Measurements from ENCODE around the gene CAB39.

Gene CAB39

GRCh38 chr2:230676546-230676945 is 36.1 kb upstream of the CAB39 start:
- Mint-ChIP-seq H3K27me3 (no peaks in the 10 kb centered on the region), H3K36me3 (ENCODE audit: low read depth) (no peaks in the 10 kb centered on the region), H3K27ac (no peak overlapping the region), H3K4me1 (ENCODE audit: low read depth) (peaks cover 27% of the 10 kb centered on the region), H3K9me3 (peaks cover 5% of the 10 kb centered on the region), H3K4me3 (no peak overlapping the region)
- DNase-seq: no peak

- no peaks in the 10 kb centered on the region for H3K27me3 Mint-ChIP-seq
- DNase-seq: no peak
- H3K9me3 Mint-ChIP-seq: peaks cover 5% of the 10 kb centered on the region
- peaks cover 25% of the 10 kb centered on the region for H3K4me1 Mint-ChIP-seq (ENCODE audit: low read depth)
- H3K4me3 Mint-ChIP-seq: no peak overlapping the region
- peak overlapping the region; percentile 50 for H3K27ac Mint-ChIP-seq
- no peaks in the 10 kb centered on the region for H3K36me3 Mint-ChIP-seq (ENCODE audit: low read depth)
These were observed 35.3 kb upstream of the CAB39 start for GRCh38 chr2:230677201-230677946.

- H3K4me1 Mint-ChIP-seq (ENCODE audit: low read depth): peaks cover 25% of the 10 kb centered on the region
- DNase-seq: no peak
- no peak overlapping the region for H3K4me3 Mint-ChIP-seq
- no peaks in the 10 kb centered on the region for H3K27me3 Mint-ChIP-seq
- H3K36me3 Mint-ChIP-seq (ENCODE audit: low read depth): no peaks in the 10 kb centered on the region
- H3K9me3 Mint-ChIP-seq: peaks cover 5% of the 10 kb centered on the region
- no peak overlapping the region for H3K27ac Mint-ChIP-seq
These were observed 34.6 kb upstream of the CAB39 start for GRCh38 chr2:230678018-230678417.

GRCh38 chr2:230678451-230678850 is 34.2 kb upstream of the CAB39 start:
- no peak overlapping the region for H3K27ac Mint-ChIP-seq
- DNase-seq: no peak
- peaks cover 5% of the 10 kb centered on the region for H3K9me3 Mint-ChIP-seq
- H3K4me3 Mint-ChIP-seq: no peak overlapping the region
- peaks cover 25% of the 10 kb centered on the region for H3K4me1 Mint-ChIP-seq (ENCODE audit: low read depth)
- H3K27me3 Mint-ChIP-seq: no peaks in the 10 kb centered on the region
- no peaks in the 10 kb centered on the region for H3K36me3 Mint-ChIP-seq (ENCODE audit: low read depth)

- peaks cover 5% of the 10 kb centered on the region for H3K9me3 Mint-ChIP-seq
- H3K27me3 Mint-ChIP-seq: no peaks in the 10 kb centered on the region
- H3K4me3 Mint-ChIP-seq: no peak overlapping the region
- DNase-seq: no peak
- H3K4me1 Mint-ChIP-seq (ENCODE audit: low read depth): peaks cover 32% of the 10 kb centered on the region
- H3K27ac Mint-ChIP-seq: no peak overlapping the region
- no peaks in the 10 kb centered on the region for H3K36me3 Mint-ChIP-seq (ENCODE audit: low read depth)
These were observed 32.0 kb upstream of the CAB39 start for GRCh38 chr2:230680463-230681170.

- Mint-ChIP-seq H3K9me3 (peaks cover 5% of the 10 kb centered on the region), H3K4me1 (ENCODE audit: low read depth) (peaks cover 32% of the 10 kb centered on the region), H3K4me3 (no peak overlapping the region), H3K36me3 (ENCODE audit: low read depth) (no peaks in the 10 kb centered on the region), H3K27ac (no peak overlapping the region), H3K27me3 (no peaks in the 10 kb centered on the region)
- no peak for DNase-seq
These were observed 31.5 kb upstream of the CAB39 start for GRCh38 chr2:230681171-230681545.

- DNase-seq: no peak
- Mint-ChIP-seq H3K4me3 (no peak overlapping the region), H3K36me3 (ENCODE audit: low read depth) (no peaks in the 10 kb centered on the region), H3K4me1 (ENCODE audit: low read depth) (peaks cover 29% of the 10 kb centered on the region), H3K27me3 (no peaks in the 10 kb centered on the region), H3K9me3 (peaks cover 5% of the 10 kb centered on the region), H3K27ac (no peak overlapping the region)
These were observed 30.1 kb upstream of the CAB39 start for GRCh38 chr2:230682546-230682945.

GRCh38 chr2:230684270-230685168 is 28.1 kb upstream of the CAB39 start:
- Mint-ChIP-seq H3K36me3 (ENCODE audit: low read depth) (no peaks in the 10 kb centered on the region), H3K4me1 (ENCODE audit: low read depth) (peaks cover 20% of the 10 kb centered on the region), H3K27me3 (no peaks in the 10 kb centered on the region), H3K4me3 (no peak overlapping the region), H3K27ac (peak overlapping the region; percentile 37), H3K9me3 (no peaks in the 10 kb centered on the region)
- no peak for DNase-seq

GRCh38 chr2:230685178-230685577 is 27.5 kb upstream of the CAB39 start:
- Mint-ChIP-seq H3K4me3 (no peak overlapping the region), H3K9me3 (no peaks in the 10 kb centered on the region)

GRCh38 chr2:230687498-230687897 is 25.1 kb upstream of the CAB39 start:
- H3K9me3 Mint-ChIP-seq: no peaks in the 10 kb centered on the region
- DNase-seq: no peak
- H3K27ac Mint-ChIP-seq: no peak overlapping the region
- peaks cover 12% of the 10 kb centered on the region for H3K4me1 Mint-ChIP-seq (ENCODE audit: low read depth)
- no peak overlapping the region for H3K4me3 Mint-ChIP-seq
- no peaks in the 10 kb centered on the region for H3K27me3 Mint-ChIP-seq
- no peaks in the 10 kb centered on the region for H3K36me3 Mint-ChIP-seq (ENCODE audit: low read depth)

More at GRCh38 chr2:230685178-230685577, 27.5 kb upstream of the CAB39 start:
- Mint-ChIP-seq H3K36me3 (ENCODE audit: low read depth) (no peaks in the 10 kb centered on the region), H3K27me3 (no peaks in the 10 kb centered on the region), H3K27ac (peak overlapping the region; percentile 37), H3K4me1 (ENCODE audit: low read depth) (peaks cover 20% of the 10 kb centered on the region)
- DNase-seq: no peak

GRCh38 chr2:230688490-230688889 is 24.2 kb upstream of the CAB39 start:
- peaks cover 13% of the 10 kb centered on the region for H3K4me1 Mint-ChIP-seq (ENCODE audit: low read depth)
- H3K27ac Mint-ChIP-seq: no peak overlapping the region
- H3K27me3 Mint-ChIP-seq: no peaks in the 10 kb centered on the region
- no peaks in the 10 kb centered on the region for H3K9me3 Mint-ChIP-seq
- DNase-seq: no peak
- H3K4me3 Mint-ChIP-seq: no peak overlapping the region
- no peaks in the 10 kb centered on the region for H3K36me3 Mint-ChIP-seq (ENCODE audit: low read depth)

- no peaks in the 10 kb centered on the region for H3K27me3 Mint-ChIP-seq
These were observed 22.2 kb upstream of the CAB39 start for GRCh38 chr2:230690439-230690838.

GRCh38 chr2:230691005-230691647 is 21.5 kb upstream of the CAB39 start:
- Mint-ChIP-seq H3K4me3 (no peak overlapping the region), H3K27me3 (no peaks in the 10 kb centered on the region), H3K36me3 (ENCODE audit: low read depth) (no peaks in the 10 kb centered on the region), H3K27ac (no peak overlapping the region), H3K9me3 (no peaks in the 10 kb centered on the region), H3K4me1 (ENCODE audit: low read depth) (peaks cover 13% of the 10 kb centered on the region)
- DNase-seq: no peak

More at GRCh38 chr2:230690439-230690838, 22.2 kb upstream of the CAB39 start:
- H3K27ac Mint-ChIP-seq: no peak overlapping the region
- peaks cover 13% of the 10 kb centered on the region for H3K4me1 Mint-ChIP-seq (ENCODE audit: low read depth)
- no peak overlapping the region for H3K4me3 Mint-ChIP-seq
- no peaks in the 10 kb centered on the region for H3K36me3 Mint-ChIP-seq (ENCODE audit: low read depth)
- DNase-seq: no peak
- no peaks in the 10 kb centered on the region for H3K9me3 Mint-ChIP-seq

- Mint-ChIP-seq H3K36me3 (ENCODE audit: low read depth) (no peaks in the 10 kb centered on the region), H3K27me3 (no peaks in the 10 kb centered on the region), H3K9me3 (no peaks in the 10 kb centered on the region), H3K4me1 (ENCODE audit: low read depth) (peaks cover 24% of the 10 kb centered on the region), H3K27ac (no peak overlapping the region), H3K4me3 (no peak overlapping the region)
- no peak for DNase-seq
These were observed 19.9 kb upstream of the CAB39 start for GRCh38 chr2:230692760-230693159.

Measured in activated T-cell treated with anti-CD3 and anti-CD28 coated beads, Interleukin-2, amount 50 U/mL, for 24 hours (primary cell).